IPS DF 4.7 (cell line): ENCODE data around the gene IGSF10.
"Not testable (repeated sequence)": the region's sequence is repeated elsewhere in the genome, so short reads cannot be mapped to it uniquely, and the experiment has no call there.

Experiments used
- DNase-seq: peaks from one replicate; pipeline ENCODE4 v3.0.0-alpha.2; 2013; ENCODE audit warnings: low spot score; ENCODE audit errors: extremely low read depth

IGSF10 gene, protein sequence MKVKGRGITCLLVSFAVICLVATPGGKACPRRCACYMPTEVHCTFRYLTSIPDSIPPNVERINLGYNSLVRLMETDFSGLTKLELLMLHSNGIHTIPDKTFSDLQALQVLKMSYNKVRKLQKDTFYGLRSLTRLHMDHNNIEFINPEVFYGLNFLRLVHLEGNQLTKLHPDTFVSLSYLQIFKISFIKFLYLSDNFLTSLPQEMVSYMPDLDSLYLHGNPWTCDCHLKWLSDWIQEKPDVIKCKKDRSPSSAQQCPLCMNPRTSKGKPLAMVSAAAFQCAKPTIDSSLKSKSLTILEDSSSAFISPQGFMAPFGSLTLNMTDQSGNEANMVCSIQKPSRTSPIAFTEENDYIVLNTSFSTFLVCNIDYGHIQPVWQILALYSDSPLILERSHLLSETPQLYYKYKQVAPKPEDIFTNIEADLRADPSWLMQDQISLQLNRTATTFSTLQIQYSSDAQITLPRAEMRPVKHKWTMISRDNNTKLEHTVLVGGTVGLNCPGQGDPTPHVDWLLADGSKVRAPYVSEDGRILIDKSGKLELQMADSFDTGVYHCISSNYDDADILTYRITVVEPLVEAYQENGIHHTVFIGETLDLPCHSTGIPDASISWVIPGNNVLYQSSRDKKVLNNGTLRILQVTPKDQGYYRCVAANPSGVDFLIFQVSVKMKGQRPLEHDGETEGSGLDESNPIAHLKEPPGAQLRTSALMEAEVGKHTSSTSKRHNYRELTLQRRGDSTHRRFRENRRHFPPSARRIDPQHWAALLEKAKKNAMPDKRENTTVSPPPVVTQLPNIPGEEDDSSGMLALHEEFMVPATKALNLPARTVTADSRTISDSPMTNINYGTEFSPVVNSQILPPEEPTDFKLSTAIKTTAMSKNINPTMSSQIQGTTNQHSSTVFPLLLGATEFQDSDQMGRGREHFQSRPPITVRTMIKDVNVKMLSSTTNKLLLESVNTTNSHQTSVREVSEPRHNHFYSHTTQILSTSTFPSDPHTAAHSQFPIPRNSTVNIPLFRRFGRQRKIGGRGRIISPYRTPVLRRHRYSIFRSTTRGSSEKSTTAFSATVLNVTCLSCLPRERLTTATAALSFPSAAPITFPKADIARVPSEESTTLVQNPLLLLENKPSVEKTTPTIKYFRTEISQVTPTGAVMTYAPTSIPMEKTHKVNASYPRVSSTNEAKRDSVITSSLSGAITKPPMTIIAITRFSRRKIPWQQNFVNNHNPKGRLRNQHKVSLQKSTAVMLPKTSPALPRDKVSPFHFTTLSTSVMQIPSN (N-terminal part only)

DNA sequence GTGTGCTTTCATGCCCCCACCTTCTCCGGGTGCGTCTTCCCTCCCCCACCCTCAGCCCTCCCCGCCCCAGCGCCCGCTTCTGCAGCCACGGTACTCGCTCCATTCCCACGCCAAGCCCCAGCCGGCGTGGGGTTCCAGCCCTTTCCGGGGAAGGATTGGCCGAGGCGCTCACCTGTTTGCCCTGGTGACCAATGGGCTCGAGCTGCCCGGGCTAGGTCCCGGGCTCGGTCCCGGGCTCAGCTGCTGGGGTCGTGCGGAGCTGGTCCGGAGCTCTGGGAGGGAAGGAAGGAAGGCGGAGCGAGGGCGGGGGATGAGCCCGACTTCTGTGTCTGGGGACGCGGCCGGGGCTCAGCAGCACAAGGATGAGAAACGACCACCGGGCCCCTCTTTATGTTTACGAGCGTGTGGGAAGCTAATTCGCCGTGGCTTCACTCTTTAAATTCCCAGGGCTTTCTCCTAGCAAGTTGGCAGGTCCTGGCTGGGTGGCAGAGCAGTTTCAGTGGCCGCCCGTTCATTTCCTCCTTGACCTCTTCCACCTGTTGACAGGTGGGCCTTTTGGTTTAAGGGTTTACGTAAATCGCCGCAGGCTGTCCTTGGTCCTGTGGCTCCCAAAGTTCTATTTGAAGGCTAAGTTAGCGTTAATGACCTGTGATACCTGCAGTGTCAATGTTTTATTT lies at the start of gene IGSF10:
IGSF10 (minus strand) TSS at position 288 of the 677 bp plus-strand sequence. CDS start 2,352 bp downstream, outside the sequence.
- no peak for DNase-seq

DNA sequence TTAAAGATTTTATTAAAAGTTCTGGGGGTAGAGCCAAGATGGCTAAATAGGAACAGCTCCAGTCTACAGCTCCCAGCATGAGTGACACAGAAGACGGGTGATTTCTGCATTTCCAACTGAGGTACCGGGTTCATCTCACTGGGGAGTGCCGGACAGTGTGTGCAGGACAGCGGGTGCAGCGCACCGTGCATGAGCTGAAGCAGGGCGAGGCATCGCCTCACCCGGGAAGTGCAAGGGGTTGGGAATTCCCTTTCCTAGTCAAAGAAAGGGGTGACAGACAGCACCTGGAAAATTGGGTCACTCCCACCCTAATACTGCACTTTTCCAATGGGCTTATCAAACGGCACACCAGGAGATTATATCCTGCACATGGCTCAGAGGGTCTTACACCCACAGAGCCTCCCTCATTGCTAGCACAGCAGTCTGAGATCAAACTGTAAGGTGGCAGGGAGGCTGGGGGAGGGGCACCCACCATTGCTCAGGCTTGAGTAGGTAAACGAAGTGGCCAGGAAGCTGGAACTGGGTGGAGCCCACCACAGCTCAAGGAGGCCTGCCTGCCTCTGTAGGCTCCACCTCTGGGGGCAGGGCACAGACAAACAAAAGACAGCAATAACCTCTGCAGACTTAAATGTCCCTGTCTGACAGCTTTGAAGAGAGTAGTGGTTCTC lies 48.7 kb upstream of the IGSF10 start:
- DNase-seq = not testable (repeated sequence)

DNA sequence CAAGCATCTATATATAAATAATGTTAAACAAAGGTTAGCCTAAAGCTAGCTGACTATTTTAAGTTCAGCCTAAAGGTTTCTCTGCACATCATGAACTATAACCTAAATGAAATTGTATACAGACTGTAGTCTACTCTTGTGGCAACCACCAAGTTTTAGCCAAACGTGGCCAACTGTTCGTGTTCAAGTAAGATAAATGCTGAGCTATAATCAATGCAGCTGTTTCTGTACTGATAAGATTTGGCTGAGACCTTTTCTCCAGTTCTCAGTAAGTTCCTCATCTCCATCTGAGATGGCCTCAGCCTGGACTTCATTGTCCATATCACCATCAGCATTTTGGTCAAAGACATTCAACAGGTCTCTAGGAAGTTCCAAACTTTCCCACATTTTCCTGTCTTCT lies 43.7 kb upstream of the IGSF10 start:
- DNase-seq = no peak

GRCh38 chr3:151503074-151503473 lies 42.2 kb upstream of the IGSF10 start:
- DNase-seq = no peak

DNA sequence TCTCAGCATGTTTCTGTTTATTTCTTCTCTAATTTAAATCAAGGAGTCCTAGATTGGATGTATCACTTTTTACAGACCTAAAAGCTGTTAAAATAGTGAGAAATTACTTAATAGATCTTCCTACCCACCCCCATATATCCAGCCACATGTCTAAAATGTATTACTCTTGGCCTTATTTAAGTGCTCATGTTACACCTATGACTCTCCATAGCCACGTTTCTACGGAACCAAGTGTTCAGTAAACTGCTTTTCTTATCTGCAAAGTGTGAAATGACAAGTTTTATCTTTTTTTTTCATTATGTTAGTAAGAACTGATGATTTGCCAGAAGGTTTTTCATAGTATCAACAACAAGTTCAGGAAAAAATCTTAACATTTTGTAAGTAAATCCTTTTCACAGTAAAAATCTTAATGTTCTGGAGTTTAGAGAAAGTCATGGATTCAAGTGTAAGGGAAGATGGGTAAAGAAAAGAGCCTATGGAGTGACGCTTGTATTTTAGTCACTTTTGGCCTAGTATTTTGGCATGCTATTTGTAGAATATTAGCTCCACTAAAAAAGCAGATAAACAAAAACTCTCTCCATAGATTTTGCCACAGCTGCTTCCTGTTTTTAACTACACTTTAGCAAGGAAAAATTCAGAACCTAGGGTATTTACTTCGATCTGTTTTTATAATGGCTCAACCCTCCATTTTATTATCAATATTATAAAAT lies 41.2 kb upstream of the IGSF10 start:
- DNase-seq = no peak

- no peak for DNase-seq
These were observed 40.5 kb upstream of the IGSF10 start for GRCh38 chr3:151501171-151501922.

GRCh38 chr3:151499168-151499567 lies 38.3 kb upstream of the IGSF10 start:
- DNase-seq = no peak

DNA sequence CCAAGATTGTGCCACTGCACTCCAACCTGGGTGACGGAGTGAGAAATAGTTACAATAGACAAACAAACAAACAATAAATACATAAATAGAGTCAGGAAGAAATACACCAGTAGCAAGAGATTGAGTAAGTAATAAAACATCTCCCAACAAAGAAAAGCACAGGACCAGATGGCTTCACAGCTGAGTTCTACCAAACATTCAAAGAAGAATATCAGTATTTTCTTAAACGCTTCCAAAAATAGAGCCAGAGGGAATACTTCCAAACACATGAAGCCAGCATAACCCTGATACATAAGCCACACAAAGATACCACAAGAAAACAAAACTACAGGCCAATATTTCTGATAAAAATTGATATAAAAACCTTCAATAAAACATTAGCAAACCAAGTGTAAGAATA lies 30.7 kb upstream of the IGSF10 start:
- no peak for DNase-seq

GRCh38 chr3:151487833-151488232 lies 27.0 kb upstream of the IGSF10 start:
- not testable (repeated sequence) for DNase-seq

DNA sequence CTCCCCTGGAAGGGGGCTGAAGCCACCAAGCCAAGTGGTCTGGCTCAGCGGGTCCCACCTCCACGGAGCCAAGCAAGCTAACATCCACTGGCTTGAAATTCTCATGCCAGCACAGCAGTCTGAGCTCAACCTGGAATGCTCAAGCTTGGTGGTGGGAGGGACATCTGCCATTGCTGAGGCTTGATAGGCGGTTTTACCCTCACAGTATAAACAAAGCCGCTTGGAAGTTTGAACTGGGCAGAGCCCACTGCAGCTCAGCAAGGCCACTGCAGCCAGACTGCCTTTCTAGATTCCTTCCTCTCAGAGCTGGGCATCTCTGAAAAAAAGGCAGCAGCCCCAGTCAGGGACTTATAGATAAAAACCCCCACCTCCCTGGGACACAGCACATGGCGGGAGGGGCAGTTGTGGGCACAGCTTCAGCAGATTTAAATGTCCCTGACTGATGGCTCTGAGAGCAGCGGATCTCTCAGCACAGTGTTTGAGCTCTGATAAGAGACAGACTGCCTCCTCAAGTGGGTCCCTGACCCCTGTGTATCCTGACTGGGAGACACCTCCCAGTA lies 23.2 kb upstream of the IGSF10 start:
- no peak for DNase-seq

DNA sequence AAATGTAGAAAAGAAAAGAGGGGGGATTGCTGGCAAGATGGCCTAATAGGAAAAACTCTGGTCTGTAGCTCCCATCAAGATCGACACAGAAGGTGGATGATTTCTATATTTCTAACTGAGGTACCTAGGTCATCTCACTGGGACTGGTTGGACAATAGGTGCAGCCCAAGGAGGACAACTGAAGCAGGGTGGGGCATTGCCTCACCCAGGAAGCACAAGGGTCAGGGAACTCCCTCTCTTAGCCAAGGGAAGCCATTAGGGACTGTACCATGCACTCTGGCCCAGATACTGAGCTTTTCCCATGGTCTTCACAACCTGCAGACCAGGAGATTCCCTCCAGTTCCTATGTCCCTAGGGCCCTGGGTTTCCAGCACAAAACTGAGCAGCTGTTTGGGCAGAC lies 22.6 kb upstream of the IGSF10 start:
- no peak for DNase-seq

DNA sequence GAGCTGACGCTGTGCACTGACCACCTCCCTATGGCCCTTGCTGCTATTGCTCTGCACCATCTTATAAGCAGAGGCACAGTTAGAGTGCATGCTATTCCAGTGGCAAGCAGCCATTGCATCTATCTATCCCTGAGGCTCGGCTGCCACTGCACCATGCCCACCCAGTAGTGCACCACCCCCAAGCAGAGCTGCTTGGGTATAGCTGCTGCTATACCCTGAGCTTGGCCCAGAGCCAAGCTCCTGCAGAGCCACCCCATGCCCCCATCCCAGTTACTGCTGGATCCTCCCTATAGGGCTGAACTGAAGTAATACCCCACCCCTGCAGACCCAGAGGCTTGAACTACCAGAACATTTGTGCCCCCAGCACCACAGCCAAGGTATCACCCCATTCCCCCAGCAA lies 19.6 kb upstream of the IGSF10 start:
- no peak for DNase-seq

DNA sequence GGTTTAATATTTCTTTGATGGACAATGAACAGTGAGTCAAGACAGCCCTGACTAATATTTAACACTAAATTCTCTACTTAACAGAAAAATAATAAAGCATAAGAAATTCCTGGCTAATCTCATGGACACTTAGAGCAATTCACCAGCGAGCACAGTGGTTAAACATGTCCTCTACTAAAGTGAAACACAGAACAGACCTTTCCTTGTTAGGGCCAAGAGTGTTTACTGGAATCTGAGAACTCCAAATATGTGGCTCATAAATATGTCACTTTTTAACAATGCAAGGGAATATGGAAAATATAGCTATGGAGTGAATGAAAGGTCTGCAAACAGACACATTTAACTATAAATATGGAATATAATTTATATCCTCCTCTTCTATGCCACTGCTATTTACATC lies 18.6 kb upstream of the IGSF10 start:
- DNase-seq = no peak

- DNase-seq = no peak
These were observed 17.5 kb upstream of the IGSF10 start for GRCh38 chr3:151478335-151478697.

GRCh38 chr3:151477591-151478334 lies 16.9 kb upstream of the IGSF10 start:
- DNase-seq = no peak

GRCh38 chr3:151476344-151477018 lies 15.6 kb upstream of the IGSF10 start:
- DNase-seq = no peak

- no peak for DNase-seq
These were observed 7.5 kb upstream of the IGSF10 start for GRCh38 chr3:151468284-151468917.
